Keratinocyte (primary cell): ENCODE data around the gene CDYL2. TPM values are rescaled to one million over a fixed set of nuclear protein-coding genes. Genes with fewer than 3 reads are reported as not detected.

Source experiments
- DNase-seq: peaks from one replicate; pipeline ENCODE4 v3.0.0-alpha.2; 2011; ENCODE audit warnings: low read depth, missing footprints, low spot score
- FAIRE-seq: peaks from 2 replicates; lab custom pipeline; 2011; peaks lifted over from hg19 to GRCh38; lab: Jason Lieb, UNC
- H2AFZ ChIP-seq: 2 replicates; pipeline ENCODE4 v1.6.0; 2012; ENCODE audit warnings: low read length, control low read depth, inconsistent platforms; ENCODE audit not compliant: control insufficient read depth
- H3K27ac ChIP-seq: 2 replicates; pipeline ENCODE4 v1.5.1; 2011; ENCODE audit warnings: low read length; ENCODE audit not compliant: control insufficient read depth, insufficient read depth
- H3K27me3 ChIP-seq: 3 replicates; pipeline ENCODE4 v1.6.0; 2011; ENCODE audit warnings: low read length; ENCODE audit not compliant: control insufficient read depth, insufficient read depth; ENCODE audit errors: extremely low read depth
- H3K36me3 ChIP-seq, 2 experiments: 2 replicates in 1 of 2; 3 replicates in 1 of 2; pipeline ENCODE4 v1.5.1; 2011; ENCODE audit warnings: low read length in 2 of 2, mild to moderate bottlenecking in 1 of 2; ENCODE audit not compliant: control insufficient read depth in 2 of 2, insufficient read depth in 2 of 2; ENCODE audit errors: extremely low read depth in 1 of 2
- H3K4me1 ChIP-seq: 3 replicates; pipeline ENCODE4 v1.5.1; 2011; ENCODE audit warnings: low read length; ENCODE audit not compliant: control insufficient read depth, insufficient read depth; ENCODE audit errors: extremely low read depth
- H3K4me2 ChIP-seq: 3 replicates; pipeline ENCODE4 v1.6.0; 2011; ENCODE audit warnings: low read depth, low read length; ENCODE audit not compliant: control insufficient read depth, insufficient read depth; ENCODE audit errors: extremely low read depth
- H3K4me3 ChIP-seq, 3 experiments: fragments of 200-600 bp in 1 of 3; sonication (generic) in 1 of 3; 2 replicates in 2 of 3; 3 replicates in 1 of 3; pipeline ENCODE4 v1.5.1; 2011 to 2016; ENCODE audit warnings: low read length in 3 of 3, mild to moderate bottlenecking in 3 of 3, control low read depth in 2 of 3, inconsistent platforms in 1 of 3, low read depth in 1 of 3, mixed read lengths in 1 of 3, mixed run types in 1 of 3, moderate library complexity in 1 of 3; ENCODE audit not compliant: control insufficient read depth in 2 of 3, insufficient read depth in 2 of 3; ENCODE audit errors: extremely low read depth in 1 of 3
- H3K79me2 ChIP-seq: 2 replicates; pipeline ENCODE4 v1.6.0; 2012; ENCODE audit warnings: low read length; ENCODE audit not compliant: control insufficient read depth, insufficient read depth
- H3K9ac ChIP-seq: 3 replicates; pipeline ENCODE4 v1.6.0; 2011; ENCODE audit warnings: low read length; ENCODE audit not compliant: control insufficient read depth, insufficient read depth; ENCODE audit errors: extremely low read depth
- H3K9me1 ChIP-seq: 3 replicates; pipeline ENCODE4 v1.6.0; 2011; ENCODE audit warnings: low read length; ENCODE audit not compliant: control insufficient read depth, insufficient read depth; ENCODE audit errors: extremely low read depth
- H3K9me3 ChIP-seq: 2 replicates; pipeline ENCODE4 v1.5.1; 2012; ENCODE audit warnings: low read depth, low read length; ENCODE audit not compliant: control insufficient read depth
- H4K20me1 ChIP-seq: 3 replicates; pipeline ENCODE4 v1.6.0; 2011; ENCODE audit warnings: low read length; ENCODE audit not compliant: control insufficient read depth, insufficient read depth; ENCODE audit errors: extremely low read depth
- EZH2 ChIP-seq: IDR thresholded peaks from one replicate; pipeline ENCODE4 v1.6.1; 2012; ENCODE audit warnings: inconsistent platforms, mild to moderate bottlenecking, low read length, moderate library complexity
- dilution Hi-C: fragments of 300-500 bp; cut with MboI; formaldehyde crosslinking; loops from one replicate; pipeline ENCODE4 v1.7.0; 2020; ENCODE audit warnings: low sequenced_read_pairs; ENCODE audit not compliant: extremely low pct_ligation_motif_present
- polyA plus RNA-seq, 5 experiments: library from polyadenylated mRNA; depleted of rRNA in 3 of 5; stranded (reverse) in 3 of 5; stranded (forward) in 1 of 5; unstranded in 1 of 5; fragments of >200 nt; gene quantifications; 1 replicate in 1 of 5; 2 replicates in 3 of 5; 3 replicates in 1 of 5; pipeline versions ENCODE4 v1.2.1 to v1.2.3, GENCODE V29; 2011 to 2012; ENCODE audit warnings: missing spikeins in 2 of 5, low read depth in 1 of 5, low replicate concordance in 1 of 5
- TF ChIP-seq, protein P1 (sequence below), 3 experiments: IDR thresholded peaks in 1 of 3; conservative IDR thresholded peaks in 1 of 3; optimal IDR thresholded peaks in 1 of 3; 2 replicates in 2 of 3; 3 replicates in 1 of 3; pipeline versions ENCODE3 to v1.5.1; 2011; ENCODE audit warnings: low read length in 3 of 3, mild to moderate bottlenecking in 3 of 3, moderate library complexity in 2 of 3, control low read depth in 1 of 3, inconsistent platforms in 1 of 3; ENCODE audit not compliant: insufficient read depth in 2 of 3; ENCODE audit errors: extremely low read depth in 1 of 3

The CDYL2 gene
- polyA plus RNA-seq, 1 donor (not counting 4 experiments of a cell fraction or from before 2014, with no cell fraction given), result 2.0 TPM

DNA sequence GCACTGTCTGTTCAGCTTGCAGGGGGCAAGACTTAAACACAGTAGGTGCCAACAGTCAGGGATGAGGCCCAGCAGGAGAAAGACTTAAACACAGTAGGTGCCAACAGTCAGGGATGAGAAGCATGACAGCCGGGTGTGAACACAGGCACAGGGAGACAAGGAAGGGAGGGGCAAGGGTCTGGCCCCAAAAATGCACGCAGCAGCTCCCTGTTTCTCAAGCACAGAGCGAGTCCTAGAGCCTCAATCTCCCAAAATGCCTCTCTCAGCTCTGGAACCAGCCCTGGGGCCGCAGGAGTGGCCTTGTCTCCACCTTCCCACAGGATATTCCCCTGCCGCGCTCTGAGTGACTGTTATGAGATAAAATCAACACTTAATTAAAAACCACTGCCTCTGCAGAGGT, 197.2 kb downstream of the CDYL2 start:
- TF ChIP-seq EZH2, result no peak
- TF ChIP-seq, protein P1, sequence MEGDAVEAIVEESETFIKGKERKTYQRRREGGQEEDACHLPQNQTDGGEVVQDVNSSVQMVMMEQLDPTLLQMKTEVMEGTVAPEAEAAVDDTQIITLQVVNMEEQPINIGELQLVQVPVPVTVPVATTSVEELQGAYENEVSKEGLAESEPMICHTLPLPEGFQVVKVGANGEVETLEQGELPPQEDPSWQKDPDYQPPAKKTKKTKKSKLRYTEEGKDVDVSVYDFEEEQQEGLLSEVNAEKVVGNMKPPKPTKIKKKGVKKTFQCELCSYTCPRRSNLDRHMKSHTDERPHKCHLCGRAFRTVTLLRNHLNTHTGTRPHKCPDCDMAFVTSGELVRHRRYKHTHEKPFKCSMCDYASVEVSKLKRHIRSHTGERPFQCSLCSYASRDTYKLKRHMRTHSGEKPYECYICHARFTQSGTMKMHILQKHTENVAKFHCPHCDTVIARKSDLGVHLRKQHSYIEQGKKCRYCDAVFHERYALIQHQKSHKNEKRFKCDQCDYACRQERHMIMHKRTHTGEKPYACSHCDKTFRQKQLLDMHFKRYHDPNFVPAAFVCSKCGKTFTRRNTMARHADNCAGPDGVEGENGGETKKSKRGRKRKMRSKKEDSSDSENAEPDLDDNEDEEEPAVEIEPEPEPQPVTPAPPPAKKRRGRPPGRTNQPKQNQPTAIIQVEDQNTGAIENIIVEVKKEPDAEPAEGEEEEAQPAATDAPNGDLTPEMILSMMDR (optimal IDR thresholded peaks at IDR 0.05 in 1 of 3, IDR thresholded peaks at IDR 0.05 in 1 of 3, conservative IDR thresholded peaks at IDR 0.05 in 1 of 3; ENCODE audit: extremely low read depth in 1 of 3, insufficient read depth in 2 of 3, low read length in 3 of 3), result no peak
- no peaks in the 10 kb centered on the region for H3K9me1 ChIP-seq
- H3K4me1 ChIP-seq, result no peaks in the 10 kb centered on the region
- FAIRE-seq (no peak), DNase-seq (no peak)
- dilution Hi-C loops, result no loop called here
- no peak overlapping the region for H3K4me3 ChIP-seq
- no peaks in the 10 kb centered on the region for H3K9me3 ChIP-seq
- H2AFZ ChIP-seq, result no peak overlapping the region
- H3K27me3 ChIP-seq, result no peaks in the 10 kb centered on the region
- no peaks in the 10 kb centered on the region for H4K20me1 ChIP-seq
- no peaks in the 10 kb centered on the region for H3K79me2 ChIP-seq
- H3K9ac ChIP-seq, result no peak overlapping the region
- no peak overlapping the region for H3K27ac ChIP-seq
- H3K36me3 ChIP-seq, result peaks cover 4 to 12% of the 10 kb centered on the region in 2 experiments
- H3K4me2 ChIP-seq, result no peak overlapping the region

DNA sequence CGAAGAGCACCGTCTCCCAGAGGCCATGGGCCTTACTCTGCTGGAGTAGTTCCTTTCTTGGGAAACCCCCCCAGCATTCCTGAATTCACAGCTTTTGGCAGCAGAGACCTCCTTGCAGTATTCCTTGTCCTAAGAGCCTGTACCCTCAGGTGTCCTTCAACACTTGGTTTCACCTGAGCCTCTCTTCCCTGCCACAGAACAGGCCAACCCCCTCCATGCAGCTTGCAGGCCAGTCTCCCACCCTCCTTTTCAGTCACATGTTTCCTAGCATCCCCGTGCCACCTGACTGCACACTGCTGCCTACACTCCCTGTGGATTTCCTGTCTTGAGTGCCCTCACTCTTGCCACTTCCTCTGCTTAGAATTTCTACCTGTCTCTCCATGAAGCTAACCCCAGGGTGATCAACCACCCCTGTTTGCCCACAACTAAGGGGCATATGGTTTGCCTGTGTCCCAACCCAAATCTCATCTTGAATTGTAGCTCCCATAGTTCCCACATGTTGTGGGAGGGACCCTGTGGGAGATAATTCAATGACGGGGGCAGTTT, 198.1 kb downstream of the CDYL2 start:
- Histone ChIP-seq H3K9ac (no peak overlapping the region), H3K4me2 (no peak overlapping the region), H3K79me2 (no peaks in the 10 kb centered on the region), H3K36me3 (peaks cover 0 to 8% of the 10 kb centered on the region in 2 experiments), H3K9me1 (no peaks in the 10 kb centered on the region), H2AFZ (no peak overlapping the region), H3K27ac (no peak overlapping the region), H3K4me1 (no peaks in the 10 kb centered on the region), H3K9me3 (no peaks in the 10 kb centered on the region), H4K20me1 (no peaks in the 10 kb centered on the region), H3K4me3 (no peak overlapping the region), H3K27me3 (no peaks in the 10 kb centered on the region)
- FAIRE-seq, result no peak
- TF ChIP-seq, protein P1 (optimal IDR thresholded peaks at IDR 0.05 in 1 of 3, IDR thresholded peaks at IDR 0.05 in 1 of 3, conservative IDR thresholded peaks at IDR 0.05 in 1 of 3; ENCODE audit: extremely low read depth in 1 of 3, insufficient read depth in 2 of 3, low read length in 3 of 3), result no peak
- no peak for TF ChIP-seq EZH2
- DNase-seq, result no peak
- dilution Hi-C loops, result no loop called here
